NCI-H510A treated with DMSO at 0.1 percent for 48 hours (cell line): ENCODE measurements around the gene CCDC170.

Experiments used
- DNase-seq: peaks from one replicate; lab custom pipeline; 2025; lab: John Stamatoyannopoulos, UW

Gene CCDC170

GRCh38 chr6:151546941-151547659 is 53.3 kb downstream of the CCDC170 start:
- DNase-seq: no peak

GRCh38 chr6:151548201-151548600 is 54.4 kb downstream of the CCDC170 start:
- no peak for DNase-seq

GRCh38 chr6:151549790-151550189 is 56.0 kb downstream of the CCDC170 start:
- no peak for DNase-seq

GRCh38 chr6:151550618-151551017 is 56.8 kb downstream of the CCDC170 start:
- DNase-seq: no peak

- no peak for DNase-seq
Measured at GRCh38 chr6:151551223-151551857, 57.5 kb downstream of the CCDC170 start.

GRCh38 chr6:151553416-151554165 is 59.8 kb downstream of the CCDC170 start:
- DNase-seq: no peak

GRCh38 chr6:151561238-151561637 is 67.4 kb downstream of the CCDC170 start:
- no peak for DNase-seq

- DNase-seq: no peak
Measured at GRCh38 chr6:151564654-151565053, 70.8 kb downstream of the CCDC170 start.

- DNase-seq: no peak
Measured at GRCh38 chr6:151565940-151566339, 72.1 kb downstream of the CCDC170 start.

- DNase-seq: no peak
Measured at GRCh38 chr6:151566557-151566956, 72.7 kb downstream of the CCDC170 start.

GRCh38 chr6:151576633-151577032 is 82.8 kb downstream of the CCDC170 start:
- no peak for DNase-seq

GRCh38 chr6:151577257-151577656 is 83.4 kb downstream of the CCDC170 start:
- DNase-seq: no peak

GRCh38 chr6:151585741-151586140 is 91.9 kb downstream of the CCDC170 start:
- no peak for DNase-seq

GRCh38 chr6:151589667-151590066 is 95.8 kb downstream of the CCDC170 start:
- no peak for DNase-seq

- no peak for DNase-seq
Measured at GRCh38 chr6:151590742-151591141, 96.9 kb downstream of the CCDC170 start.

- no peak for DNase-seq
Measured at GRCh38 chr6:151592449-151593159, 98.8 kb downstream of the CCDC170 start.

GRCh38 chr6:151609146-151609902 is 115.5 kb downstream of the CCDC170 start:
- no peak for DNase-seq

- no peak for DNase-seq
Measured at GRCh38 chr6:151610326-151610725, 116.5 kb downstream of the CCDC170 start.

- DNase-seq: no peak
Measured at GRCh38 chr6:151614630-151615029, 120.8 kb downstream of the CCDC170 start.

GRCh38 chr6:151616091-151616513 is 122.3 kb downstream of the CCDC170 start:
- no peak for DNase-seq

- no peak for DNase-seq
Measured at GRCh38 chr6:151616600-151616999, 122.8 kb downstream of the CCDC170 start.

- no peak for DNase-seq
Measured at GRCh38 chr6:151617539-151617938, 123.7 kb downstream of the CCDC170 start.
